Panc1 (cell line): Measurements from ENCODE around the gene CPT1C. TPM values are rescaled to one million over a fixed set of nuclear protein-coding genes. Genes with fewer than 3 reads are reported as not detected.

Experiments
- ATAC-seq: fragments of 200-7000 bp; cut with Tn5 transposase; 2 replicates; pipeline ENCODE4 v1.9.1; 2020; ENCODE audit warnings: mild to moderate bottlenecking, moderate library complexity
- BruUV-seq: library from RNA; stranded (reverse); fragments of 400-500 nt; replicated peaks from 2 replicates; lab custom pipeline; 2021; lab: Mats Ljungman, UMichigan
- CTCF ChIA-PET: fragments of 300-600 bp; sonication (Branson Sonifier 250); formaldehyde crosslinking; loops from one replicate; lab custom pipeline; 2022; ENCODE audit warnings: antibody characterized with exemption; lab: Charles Lee
- POLR2A ChIA-PET: fragments of 300-600 bp; sonication (Branson Sonifier 250); formaldehyde crosslinking; loops from one replicate; lab custom pipeline; 2022; ENCODE audit warnings: antibody characterized with exemption; lab: Charles Lee
- DNase-seq: peaks from one replicate; pipeline ENCODE4 v3.0.0-alpha.2; 2010; ENCODE audit warnings: low read depth, low spot score
- H3K27ac ChIP-seq: 2 replicates; pipeline ENCODE4 v1.5.1; 2011; ENCODE audit warnings: mild to moderate bottlenecking, low read length, inconsistent platforms
- H3K27me3 ChIP-seq: fragments of 200-500 bp; sonication (Bioruptor generic); 2 replicates; pipeline ENCODE4 v1.6.0; 2014; ENCODE audit warnings: low read length, inconsistent platforms; ENCODE audit not compliant: control insufficient read depth, insufficient read depth
- H3K36me3 ChIP-seq: fragments of 200-500 bp; sonication (Bioruptor generic); 2 replicates; pipeline ENCODE4 v1.5.1; 2014; ENCODE audit warnings: inconsistent platforms, mild to moderate bottlenecking, low read length, moderate library complexity; ENCODE audit not compliant: control insufficient read depth, insufficient read depth
- H3K4me1 ChIP-seq: 2 replicates; pipeline ENCODE4 v1.5.1; 2011; ENCODE audit warnings: inconsistent platforms, mild to moderate bottlenecking, low read length, moderate library complexity; ENCODE audit not compliant: control insufficient read depth, insufficient read depth
- H3K4me3 ChIP-seq, 2 experiments: 2 replicates each; pipeline ENCODE4 v1.5.1; 2011 to 2012; ENCODE audit warnings: low read depth in 2 of 2, low read length in 2 of 2, mild to moderate bottlenecking in 2 of 2, inconsistent platforms in 1 of 2, moderate library complexity in 1 of 2
- H3K9me3 ChIP-seq: fragments of 200-500 bp; sonication (Bioruptor generic); 2 replicates; pipeline ENCODE4 v1.5.1; 2014; ENCODE audit warnings: low read depth, mild to moderate bottlenecking, inconsistent platforms, low read length, moderate library complexity; ENCODE audit not compliant: control insufficient read depth, insufficient read depth
- CTCF ChIP-seq: fragments of 450-650 bp; IDR thresholded peaks from 2 replicates; pipeline ENCODE4 v1.5.1; 2017; ENCODE audit warnings: mild to moderate bottlenecking
- POLR2AphosphoS5 ChIP-seq: IDR thresholded peaks from 2 replicates; pipeline ENCODE4 v1.6.1; 2012; ENCODE audit warnings: mild to moderate bottlenecking, low read depth, low read length, moderate library complexity
- REST ChIP-seq, 2 experiments: IDR thresholded peaks; 2 replicates each; pipeline ENCODE4 v1.6.1; 2011 to 2012; ENCODE audit warnings: low read depth in 2 of 2, control low read depth in 1 of 2, low read length in 1 of 2, mild to moderate bottlenecking in 1 of 2, moderate library complexity in 1 of 2; ENCODE audit not compliant: insufficient read depth in 1 of 2
- SIN3A ChIP-seq: IDR thresholded peaks from 2 replicates; pipeline ENCODE4 v1.6.1; 2012; ENCODE audit warnings: low read depth, mild to moderate bottlenecking, low read length, moderate library complexity, borderline replicate concordance; ENCODE audit not compliant: insufficient read depth
- TCF7L2 ChIP-seq: IDR thresholded peaks from 2 replicates; pipeline ENCODE4 v1.6.1; 2011; ENCODE audit warnings: mild to moderate bottlenecking, low read depth, low read length, inconsistent platforms
- in situ Hi-C: cut with HindIII; loops from 2 replicates; pipeline ENCODE4 v1.10.0; 2016; ENCODE audit warnings: low sequenced_read_pairs, low pct_unique_long_range_greater_than_20kb
- intact Hi-C: fragments of 100-400 bp; cut with micrococcal nuclease; formaldehyde crosslinking; loops from one replicate; pipeline ENCODE4 v1.10.0; 2022; ENCODE audit not compliant: unreplicated experiment
- total RNA-seq: library from RNA; stranded (reverse); gene quantifications from one replicate; pipeline ENCODE4 v1.2.1, GENCODE V29; 2021; ENCODE audit not compliant: unreplicated experiment

The CPT1C gene
- total RNA-seq, 1 experiment from 2014 or later, result 0.23 TPM

GRCh38 chr19:49739098-49739497 lies 48.2 kb downstream of the CPT1C start:
- H3K4me1 ChIP-seq, result no peaks in the 10 kb centered on the region
- no peaks in the 10 kb centered on the region for H3K36me3 ChIP-seq
- no peaks in the 10 kb centered on the region for H3K9me3 ChIP-seq
- no peak for DNase-seq
- ChIA-PET CTCF (no interaction called here), POLR2A (no interaction called here)
- no peaks in the 10 kb centered on the region for H3K27me3 ChIP-seq
- no peak for ATAC-seq
- H3K4me3 ChIP-seq, result no peak overlapping the region
- no peak for TF ChIP-seq POLR2AphosphoS5
- TF ChIP-seq CTCF, result no peak
- TF ChIP-seq REST (IDR thresholded peaks at IDR 0.05; ENCODE audit: insufficient read depth in 1 of 2, low read depth in 2 of 2, low read length in 1 of 2), result no peak
- intact Hi-C loops (no loop called here), in situ Hi-C loops (no loop called here)
- no peak overlapping the region for H3K27ac ChIP-seq
- no TSS peak for BruUV-seq

- no peaks in the 10 kb centered on the region for H3K27me3 ChIP-seq
- in situ Hi-C loops, result no loop called here
- intact Hi-C loops, result no loop called here
- no peak overlapping the region for H3K27ac ChIP-seq
- ATAC-seq, result no peak
- H3K4me1 ChIP-seq, result no peaks in the 10 kb centered on the region
- H3K9me3 ChIP-seq, result no peaks in the 10 kb centered on the region
- BruUV-seq, result no TSS peak
- POLR2A ChIA-PET, result no interaction called here
- CTCF ChIA-PET, result no interaction called here
- no peaks in the 10 kb centered on the region for H3K36me3 ChIP-seq
- no peak for DNase-seq
- H3K4me3 ChIP-seq, result no peak overlapping the region
- TF ChIP-seq TCF7L2 (no peak), REST (IDR thresholded peaks at IDR 0.05; ENCODE audit: insufficient read depth in 1 of 2, low read depth in 2 of 2, low read length in 1 of 2) (no peak), POLR2AphosphoS5 (no peak), CTCF (no peak), SIN3A (no peak)
Measured at GRCh38 chr19:49739933-49740332, 49.0 kb downstream of the CPT1C start.
